GDM1 (cell line): ENCODE results near the gene ZNF416.
A peak's percentile ranks its signal among the peaks of the same experiment; 100 is the strongest.

Source experiments
- DNase-seq: peaks from one replicate; lab custom pipeline; 2025; lab: John Stamatoyannopoulos, UW

ZNF416 gene

DNA sequence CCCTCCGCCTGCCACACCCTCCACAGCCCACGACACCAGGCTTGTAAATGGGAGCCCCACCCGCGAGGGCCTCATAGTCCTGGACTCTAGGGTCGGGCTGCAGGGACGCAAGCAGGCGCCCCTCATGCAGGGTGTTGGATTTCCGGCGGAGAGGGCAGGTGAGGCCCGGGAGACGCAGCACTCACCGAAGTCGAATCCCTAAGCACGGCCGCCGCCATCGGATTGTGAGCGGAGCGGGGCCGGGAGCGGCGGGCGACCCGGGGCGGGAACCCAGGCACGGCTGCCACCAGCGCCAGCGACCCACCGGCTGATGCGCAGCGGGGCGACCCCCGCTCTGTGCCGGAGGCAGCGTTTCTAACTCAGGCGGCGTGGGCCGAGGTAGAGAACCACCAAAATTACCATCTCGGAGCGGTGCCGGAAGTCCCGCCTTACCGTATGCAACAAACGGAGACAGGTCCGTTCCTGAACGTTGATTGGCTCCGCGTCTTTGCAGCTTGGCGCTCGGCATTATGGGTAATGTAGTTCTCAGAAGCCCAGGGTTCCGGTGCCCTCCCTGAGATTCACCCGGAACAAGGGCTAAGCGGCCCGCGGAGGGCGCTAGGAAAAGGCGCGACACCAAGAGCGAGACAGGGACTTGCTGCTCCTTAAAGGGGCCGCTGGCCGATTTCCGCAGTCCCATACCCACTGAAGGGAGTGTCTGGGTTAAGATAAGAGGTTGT, at the start of gene ZNF416:
ZNF416 (minus strand) TSS at position 425 of the 719 bp plus-strand sequence; CDS start at position 218, 207 bp downstream.
- peak; percentile 96 for DNase-seq

DNA sequence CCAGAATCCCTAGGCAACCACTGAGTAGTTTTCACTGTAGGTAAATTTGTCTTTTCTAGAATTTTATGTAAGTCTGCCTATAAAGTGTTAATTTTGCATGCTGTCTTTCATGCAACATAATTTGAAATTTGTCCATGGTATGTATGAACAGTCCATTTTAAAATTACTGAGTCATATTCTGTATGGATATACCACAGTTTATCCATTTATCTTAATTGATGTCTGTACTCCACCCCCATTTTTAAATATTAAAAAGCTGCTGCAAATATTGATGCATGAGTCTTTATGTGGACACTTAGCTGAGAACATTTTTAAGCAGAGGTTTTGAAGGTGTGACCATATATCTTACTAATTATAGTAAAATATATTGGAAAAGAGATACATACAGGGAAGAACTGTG, 44.4 kb upstream of the ZNF416 start:
- no peak for DNase-seq

DNA sequence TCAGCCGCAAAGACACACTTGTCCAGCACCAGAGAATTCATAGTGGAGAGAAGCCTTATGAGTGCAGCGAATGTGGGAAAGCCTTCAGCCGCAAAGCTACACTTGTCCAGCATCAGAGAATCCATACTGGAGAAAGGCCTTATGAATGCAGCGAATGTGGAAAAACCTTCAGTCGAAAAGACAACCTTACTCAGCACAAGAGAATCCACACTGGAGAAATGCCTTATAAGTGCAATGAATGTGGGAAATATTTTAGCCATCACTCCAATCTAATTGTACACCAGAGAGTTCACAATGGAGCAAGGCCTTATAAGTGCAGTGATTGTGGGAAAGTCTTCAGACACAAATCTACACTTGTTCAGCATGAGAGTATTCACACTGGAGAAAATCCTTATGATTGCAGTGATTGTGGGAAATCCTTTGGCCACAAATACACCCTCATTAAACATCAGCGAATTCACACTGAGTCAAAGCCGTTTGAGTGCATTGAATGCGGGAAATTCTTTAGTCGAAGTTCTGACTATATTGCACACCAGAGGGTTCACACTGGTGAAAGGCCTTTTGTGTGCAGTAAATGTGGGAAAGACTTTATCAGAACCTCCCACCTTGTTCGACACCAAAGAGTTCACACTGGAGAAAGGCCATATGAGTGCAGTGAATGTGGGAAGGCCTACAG, 42.1 kb upstream of the ZNF416 start:
- DNase-seq, result no peak

DNA sequence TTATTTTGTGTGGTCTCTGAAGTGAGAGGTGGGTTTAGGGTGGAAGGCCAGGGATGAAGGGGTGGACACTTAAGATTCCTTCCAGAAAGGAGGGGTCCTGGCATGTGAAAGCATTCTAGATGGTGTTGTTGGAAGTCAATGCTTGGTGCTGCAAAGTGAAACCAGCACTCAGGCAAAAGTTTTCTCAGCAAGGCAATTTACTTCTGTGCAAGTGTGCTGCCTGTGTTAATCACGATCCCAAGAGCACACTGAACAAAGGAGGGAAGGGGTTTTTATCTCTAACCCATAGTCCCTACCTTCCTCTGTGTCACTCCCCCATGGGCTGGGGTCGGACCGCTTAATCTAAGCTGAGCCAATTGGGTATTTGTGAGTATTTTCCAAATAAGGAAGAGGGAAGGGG, 36.6 kb upstream of the ZNF416 start:
- no peak for DNase-seq

DNA sequence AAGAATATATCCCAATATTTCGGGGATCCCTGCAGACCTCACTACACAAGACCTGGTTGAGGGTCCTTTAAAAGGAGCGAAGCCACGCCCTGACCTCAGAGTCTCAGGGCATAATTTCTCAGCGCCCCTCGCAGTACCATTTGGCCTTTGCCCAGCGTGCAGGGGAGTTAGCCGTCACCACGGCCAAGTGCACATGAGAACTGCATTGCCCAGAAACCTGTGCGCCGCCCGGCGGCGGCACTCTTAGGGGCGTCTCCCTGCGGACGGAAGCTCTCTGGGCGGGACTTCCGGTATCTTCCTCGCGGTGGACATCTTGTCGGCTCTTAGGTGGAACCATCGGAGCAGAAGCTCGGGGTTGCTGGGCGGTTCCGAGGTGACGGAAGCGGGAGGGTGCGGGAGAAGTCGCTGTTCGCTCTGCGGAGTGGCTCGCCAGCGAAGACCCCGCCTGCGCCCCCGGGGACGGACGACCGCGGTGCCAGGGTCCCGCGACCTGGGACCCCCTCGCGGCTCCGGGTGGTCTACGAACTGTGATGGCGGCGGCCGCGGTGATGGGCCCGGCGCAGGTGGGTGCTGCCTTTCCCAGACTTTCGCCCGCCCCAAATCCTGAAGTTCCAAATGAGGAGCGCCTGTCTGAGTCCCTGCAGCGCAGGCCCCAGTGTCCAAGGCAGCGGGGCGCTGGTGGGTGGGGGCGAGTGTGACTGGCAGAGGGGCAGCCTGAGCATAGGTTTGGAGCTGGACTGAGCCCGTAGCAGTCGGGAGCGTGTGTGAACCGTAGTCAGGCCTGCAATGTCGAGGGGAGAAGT, 35.4 kb upstream of the ZNF416 start, which contains the start of gene ZNF134:
ZNF134 (plus strand) TSS at position 302 of the 803 bp plus-strand sequence. CDS start 5,227 bp downstream, outside the sequence.
- peak; percentile 81 for DNase-seq

DNA sequence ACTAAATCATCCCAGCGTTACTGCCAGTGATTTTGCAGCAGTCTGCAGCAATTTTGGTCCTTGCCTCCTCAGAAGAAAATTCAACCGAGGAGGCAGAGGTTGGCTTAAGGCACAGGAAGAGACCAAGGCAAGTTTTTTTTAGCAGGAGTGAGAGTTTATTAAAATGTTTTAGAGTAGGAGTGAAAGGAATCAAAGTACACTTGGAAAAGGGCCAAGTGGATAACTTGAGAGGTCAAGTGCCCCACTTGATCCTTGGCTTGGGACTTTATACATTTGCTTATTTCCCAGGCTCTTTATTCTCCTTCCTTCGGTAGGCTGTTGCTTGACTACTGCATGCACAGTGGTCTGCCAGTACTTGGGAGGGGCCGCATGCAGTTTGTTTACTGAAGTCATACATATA, 32.4 kb upstream of the ZNF416 start:
- DNase-seq, result no peak

DNA sequence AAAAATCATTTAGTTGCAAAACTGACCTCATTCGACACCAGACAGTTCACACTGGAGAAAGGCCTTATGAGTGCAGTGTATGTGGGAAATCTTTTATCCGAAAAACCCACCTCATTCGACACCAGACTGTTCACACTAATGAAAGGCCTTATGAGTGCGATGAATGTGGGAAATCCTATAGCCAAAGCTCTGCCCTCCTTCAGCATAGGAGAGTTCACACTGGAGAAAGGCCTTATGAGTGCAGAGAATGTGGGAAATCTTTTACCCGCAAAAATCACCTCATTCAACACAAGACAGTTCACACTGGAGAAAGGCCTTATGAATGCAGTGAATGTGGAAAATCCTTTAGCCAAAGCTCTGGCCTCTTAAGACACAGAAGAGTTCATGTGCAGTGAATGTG, 28.2 kb upstream of the ZNF416 start:
- no peak for DNase-seq

DNA sequence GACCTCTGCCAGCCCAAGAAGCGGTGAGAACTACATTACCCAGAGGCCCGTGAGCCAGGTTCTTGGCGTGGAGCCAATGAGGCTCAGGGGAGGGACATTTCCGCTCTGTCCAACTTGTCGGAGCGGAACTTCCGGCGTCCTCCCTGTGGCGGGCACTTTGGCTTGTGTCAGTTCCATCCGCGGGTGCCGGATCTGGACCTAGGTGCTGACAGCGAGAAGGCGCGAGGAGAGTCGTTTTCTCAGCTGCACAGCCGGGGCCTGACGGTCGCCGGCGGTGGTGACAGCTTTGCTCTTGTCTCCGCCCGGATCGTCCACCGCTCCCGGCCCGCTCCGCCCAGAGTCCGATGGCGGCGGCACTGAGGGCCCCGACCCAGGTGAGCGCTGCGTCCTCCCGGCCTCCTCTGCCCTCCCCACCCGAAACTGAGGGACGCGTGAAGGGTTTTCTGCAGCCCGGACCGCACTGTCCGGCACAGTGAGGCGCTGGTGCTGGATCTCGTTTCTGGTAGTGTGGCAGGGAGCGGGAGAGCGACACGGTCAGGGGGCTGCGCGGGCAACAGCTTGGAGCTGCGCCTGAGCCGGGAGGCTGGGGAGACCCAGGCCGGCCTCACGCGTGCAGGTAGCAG, 21.2 kb upstream of the ZNF416 start, which contains the start of gene ZNF530:
ZNF530 (plus strand) TSS at position 125 of the 623 bp plus-strand sequence. CDS start 4,461 bp downstream, outside the sequence.
- peak; percentile 79 for DNase-seq

DNA sequence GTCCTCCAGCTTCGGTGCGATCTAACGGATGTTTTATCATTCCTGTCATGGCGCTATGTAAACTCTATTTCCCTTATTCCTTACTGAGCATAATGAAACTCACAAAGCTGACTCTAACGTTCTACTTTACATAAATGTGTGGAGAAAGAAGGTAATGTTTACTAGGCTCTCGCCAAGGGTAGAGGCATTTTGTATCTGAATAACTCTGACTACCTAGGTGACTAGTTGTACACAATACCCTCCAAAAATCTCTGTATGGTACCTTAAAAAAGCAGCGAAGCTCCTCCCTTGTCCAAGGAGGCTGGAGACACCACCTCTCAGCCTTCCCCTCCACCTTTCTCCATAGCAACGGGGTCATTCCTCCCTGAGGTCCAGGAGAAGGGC, 20.7 kb upstream of the ZNF416 start:
- no peak for DNase-seq

DNA sequence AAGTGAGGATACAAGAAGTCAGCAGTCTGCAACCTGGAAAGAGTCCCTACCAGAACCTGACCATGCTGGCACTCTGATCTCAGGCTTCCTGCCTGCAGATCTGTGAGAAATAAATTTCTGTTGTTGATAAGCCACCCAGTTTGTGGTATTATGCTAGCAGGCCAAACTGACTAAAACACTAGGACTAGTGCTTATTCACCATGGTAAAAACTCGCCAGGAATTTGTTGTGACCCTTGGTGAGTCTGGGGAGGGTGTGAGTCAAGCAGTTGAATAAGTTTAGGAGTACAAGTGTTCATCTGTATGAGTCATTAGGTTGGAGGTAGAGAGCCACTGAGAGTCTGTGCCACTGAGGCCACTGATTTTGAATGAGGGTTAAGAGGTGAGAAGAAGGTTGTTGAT, 8.8 kb upstream of the ZNF416 start:
- no peak for DNase-seq

DNA sequence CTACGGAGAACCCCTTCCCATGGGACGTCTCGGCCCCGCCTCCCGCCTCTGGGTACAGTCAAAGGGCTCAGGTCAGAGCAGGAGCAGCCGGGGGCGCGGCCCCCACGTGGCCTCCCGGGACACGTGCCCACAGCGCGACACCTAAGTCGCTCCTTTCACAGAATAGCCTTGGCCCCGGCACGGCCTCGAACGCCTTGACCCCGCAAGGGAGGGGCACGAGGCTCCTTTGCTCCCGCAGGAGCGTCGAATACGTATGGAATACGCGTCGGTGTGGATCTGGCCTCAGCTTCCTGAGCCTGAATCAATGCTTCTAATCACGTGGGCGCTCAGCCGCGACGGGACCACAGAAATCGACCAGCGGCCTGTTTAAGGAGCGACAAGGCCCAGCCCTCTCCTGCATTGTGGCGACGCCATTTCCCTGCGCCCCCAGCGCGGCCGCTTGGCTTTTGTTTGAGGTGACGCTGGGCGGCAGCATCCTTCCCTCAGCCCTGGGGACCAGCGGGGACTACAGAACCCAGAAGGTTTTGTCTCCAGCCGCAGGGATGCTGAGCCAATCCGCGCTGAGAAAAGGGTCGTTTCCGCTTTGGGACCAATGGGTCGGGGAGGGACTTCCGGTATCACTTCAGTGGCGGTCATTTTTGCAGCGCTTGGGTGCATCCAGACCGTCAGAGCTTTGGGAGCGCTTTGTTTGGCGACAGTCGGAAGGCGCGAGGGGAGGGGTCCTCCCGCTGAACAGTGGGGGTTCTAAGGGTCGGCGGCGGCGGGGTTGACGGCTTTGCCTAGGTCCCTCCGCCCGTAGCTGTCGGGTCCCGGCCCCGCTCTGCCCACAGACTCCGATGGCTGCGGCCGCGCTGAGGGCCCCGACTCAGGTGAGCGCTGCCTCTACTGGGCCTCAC, 5.1 kb upstream of the ZNF416 start, which contains the start of gene ZIK1:
ZIK1 (plus strand) TSS at position 625 of the 896 bp plus-strand sequence; CDS start at position 837, 212 bp downstream.
- no peak for DNase-seq

DNA sequence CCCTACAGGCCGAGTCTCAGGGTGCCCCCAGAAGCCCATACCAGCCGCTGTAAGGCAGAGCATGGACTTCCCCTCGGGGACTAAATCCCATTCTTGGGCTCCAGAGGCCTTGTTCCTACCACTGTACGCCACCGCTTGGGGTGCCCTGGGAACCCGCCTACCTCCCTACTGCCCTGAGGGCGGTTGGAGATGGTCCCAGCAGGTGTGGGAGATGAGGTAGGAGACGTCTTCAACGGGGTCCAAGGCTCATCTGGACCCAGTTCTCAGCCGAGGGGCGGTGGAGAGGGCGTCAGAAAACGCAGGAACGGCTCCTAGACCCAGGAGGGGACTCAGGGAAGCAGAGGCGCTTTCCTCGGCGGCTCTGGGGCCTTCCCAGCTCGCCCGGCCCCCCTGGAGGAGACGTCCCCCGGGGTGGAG, 4.4 kb upstream of the ZNF416 start:
- DNase-seq, result no peak

DNA sequence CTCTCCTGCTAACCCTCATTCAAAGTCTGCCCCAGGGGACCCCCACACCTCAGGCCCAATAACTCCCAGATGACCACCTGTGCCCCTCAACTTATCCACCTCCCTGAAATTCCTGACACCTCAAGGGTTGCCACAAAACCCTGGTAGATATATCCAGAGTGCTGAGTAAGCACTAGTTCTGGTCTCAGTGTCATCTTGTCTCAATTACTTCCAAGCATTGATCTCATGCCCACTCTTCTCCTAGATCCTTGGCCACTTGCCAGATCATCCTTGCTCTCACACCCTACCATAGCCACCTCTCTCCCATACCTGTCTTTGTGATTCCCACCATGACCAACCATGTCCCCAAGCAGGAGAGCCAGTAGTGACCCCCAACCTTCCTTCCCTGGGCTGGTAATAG, 2.0 kb downstream of the ZNF416 start:
- DNase-seq, result no peak

DNA sequence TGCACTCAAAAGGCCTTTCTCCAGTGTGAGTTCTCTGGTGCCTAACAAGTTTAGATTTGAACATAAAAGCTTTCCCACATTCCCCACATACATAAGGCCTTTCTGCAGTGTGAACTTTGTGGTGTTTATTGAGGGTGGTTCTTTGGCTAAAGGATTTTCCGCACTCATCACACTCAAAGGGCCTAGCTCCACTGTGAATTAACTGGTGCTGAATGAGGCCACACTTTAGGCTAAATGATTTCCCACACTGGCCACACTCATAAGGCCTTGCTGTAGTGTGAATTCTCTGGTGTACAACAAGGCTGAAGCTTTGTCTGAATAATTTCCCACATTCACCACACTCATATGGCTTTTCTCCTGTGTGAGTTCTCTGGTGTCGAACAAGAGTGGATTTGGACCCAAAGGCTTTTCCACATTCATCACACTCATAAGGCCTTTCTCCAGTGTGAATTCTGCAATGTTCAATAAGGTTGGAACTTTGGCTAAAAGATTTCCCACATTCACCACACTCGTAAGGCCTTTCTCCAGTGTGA, 6.2 kb downstream of the ZNF416 start:
- no peak for DNase-seq

DNA sequence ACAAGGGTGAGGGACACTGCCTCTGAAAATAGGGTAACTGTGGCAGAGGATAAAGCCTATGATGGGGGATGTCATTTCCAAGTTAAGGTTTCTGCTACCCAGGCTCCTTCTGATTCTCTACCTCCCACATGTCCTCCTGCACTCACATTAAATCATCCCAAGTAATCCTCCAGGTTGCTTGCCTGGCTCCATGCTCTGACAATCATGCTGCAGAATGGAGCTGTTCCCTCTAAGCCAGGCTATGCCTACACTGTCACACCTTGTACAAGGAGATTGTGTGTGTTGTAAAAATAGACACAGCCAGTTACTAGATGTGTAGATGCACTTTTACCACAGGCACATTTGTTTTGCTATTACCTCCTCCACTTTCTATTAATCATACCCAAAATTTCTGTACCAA, 8.0 kb downstream of the ZNF416 start:
- DNase-seq, result no peak

DNA sequence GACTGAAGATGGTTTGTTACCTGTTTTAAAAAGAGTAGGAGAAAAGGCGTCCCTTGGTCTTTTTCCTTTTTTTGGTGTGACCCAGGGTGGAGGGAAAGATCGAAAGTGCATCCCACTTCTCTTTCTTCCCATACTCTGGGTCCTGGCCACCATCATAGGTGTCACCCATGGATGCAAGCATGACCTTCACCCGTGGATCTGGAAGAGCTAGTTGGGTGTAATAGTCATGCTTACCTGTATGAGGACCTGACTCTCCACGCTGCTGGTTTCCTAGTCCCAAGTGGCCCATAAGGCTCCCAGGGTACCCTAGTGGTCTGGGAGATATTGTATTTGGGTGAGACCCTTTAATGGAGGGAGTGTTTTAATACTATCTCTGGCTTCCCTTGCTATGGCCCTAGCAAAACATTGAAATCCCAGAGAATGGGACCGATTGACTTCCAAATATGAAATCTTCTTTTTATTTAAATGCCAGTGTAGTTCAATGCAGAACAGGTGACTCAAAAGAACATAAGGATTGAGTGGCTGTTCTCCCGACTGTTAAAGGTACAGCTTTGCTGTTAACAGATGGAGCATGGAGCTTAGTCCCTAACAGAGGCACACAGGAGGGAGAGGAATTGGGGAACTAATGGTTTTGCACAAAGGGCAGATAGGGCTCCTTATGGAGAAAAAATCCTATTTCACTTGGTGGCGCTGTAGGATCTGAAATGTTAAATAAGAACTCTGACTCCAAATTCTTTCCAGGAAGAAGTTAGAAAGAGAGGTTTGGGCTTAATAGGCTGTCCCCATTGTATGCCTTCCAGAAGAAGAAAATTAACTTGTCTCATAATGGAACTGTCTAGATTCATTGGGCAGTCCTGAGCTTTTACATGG, 12.1 kb downstream of the ZNF416 start:
- no peak for DNase-seq

DNA sequence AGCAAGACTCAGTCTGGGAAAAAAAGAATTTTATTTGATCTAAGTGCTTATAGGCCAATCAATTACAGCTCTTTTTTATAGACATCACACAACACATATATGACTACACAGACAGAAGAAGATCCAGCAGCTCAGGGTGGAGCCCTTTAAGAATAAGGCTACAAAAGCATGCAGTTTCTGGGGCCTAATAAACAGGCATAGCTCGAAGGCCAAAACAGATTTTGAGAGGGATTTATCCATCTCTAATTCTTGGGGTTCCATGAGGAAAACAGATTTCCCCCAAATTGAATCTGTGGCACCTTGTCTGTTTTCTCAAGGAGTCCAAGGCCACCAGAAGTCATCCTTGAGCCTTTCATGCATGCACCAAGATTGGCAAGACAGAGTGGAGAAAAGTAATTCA, 15.2 kb downstream of the ZNF416 start:
- no peak for DNase-seq

DNA sequence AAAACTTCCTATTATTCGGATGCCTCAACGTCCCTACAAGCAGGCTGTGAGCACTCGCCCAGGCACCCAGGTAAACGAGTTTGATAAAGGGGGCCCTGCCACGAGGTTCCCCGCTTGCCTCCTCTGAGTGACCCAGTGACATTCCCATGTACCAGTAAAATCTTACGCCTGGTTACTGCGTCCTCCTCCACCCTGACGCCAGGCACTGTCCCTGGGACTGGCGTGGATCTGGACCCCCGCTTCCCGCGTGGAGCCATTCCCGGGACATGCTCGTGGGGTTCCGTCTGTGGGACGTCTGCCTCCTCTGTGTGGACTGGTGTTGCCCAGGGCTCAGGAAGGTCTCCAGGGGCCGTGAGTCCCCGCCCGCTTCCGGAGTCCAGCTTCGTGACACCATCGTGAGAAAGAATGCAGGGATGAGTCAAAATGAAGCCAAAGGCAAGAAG, 18.6 kb downstream of the ZNF416 start:
- DNase-seq, result no peak

DNA sequence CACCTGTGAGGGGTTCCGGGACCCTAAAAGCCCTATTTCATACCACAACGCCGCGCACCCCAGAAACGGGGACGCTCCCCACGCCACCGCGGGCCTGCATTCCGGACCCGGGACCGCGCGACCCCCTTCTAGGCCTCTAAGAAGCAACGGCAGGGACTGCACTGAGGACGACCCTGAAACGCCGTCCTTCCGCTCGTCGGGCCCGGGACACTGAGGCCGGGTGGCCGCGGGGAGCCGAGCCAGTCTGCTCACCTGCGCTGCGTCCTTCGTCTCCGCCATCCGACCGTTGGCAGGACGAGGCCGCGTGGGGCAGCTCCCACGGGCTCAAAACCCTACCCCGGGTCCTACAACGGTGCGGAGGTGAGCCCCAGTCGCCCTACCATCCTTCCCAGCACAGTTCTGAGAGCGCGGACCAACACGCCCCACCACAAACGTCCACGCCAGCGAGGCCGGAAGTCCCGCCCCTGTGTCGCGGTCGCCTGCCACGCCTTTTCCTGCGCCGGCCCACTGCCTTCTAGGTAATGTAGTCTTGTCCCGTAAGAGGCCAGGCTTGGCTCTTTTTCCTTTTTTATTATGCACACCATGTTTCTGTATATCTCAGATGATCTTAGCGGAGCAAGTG, 19.2 kb downstream of the ZNF416 start, which contains the start of gene ZNF550:
ZNF550 (minus strand) TSS at position 460 of the 622 bp plus-strand sequence; CDS start at position 279, 181 bp downstream.
- peak; percentile 72 for DNase-seq
